HL-60 (cell line): ENCODE results near the gene FUT2.

Experiments used
- DNase-seq, 2 experiments: peaks; one replicate each; pipeline ENCODE4 v3.0.0-alpha.2; 2010 to 2020; ENCODE audit warnings: low read depth in 1 of 2, low spot score in 1 of 2
- H3K27ac ChIP-seq: fragments of 250-450 bp; sonication (Bioruptor Pico); replicated peaks from 2 replicates; pipeline ENCODE4 v1.5.1; 2020; ENCODE audit warnings: mild to moderate bottlenecking, moderate library complexity
- H3K27me3 ChIP-seq: fragments of 250-450 bp; sonication (Bioruptor Pico); 2 replicates; pipeline ENCODE4 v1.5.1; 2021; ENCODE audit warnings: mild to moderate bottlenecking, moderate library complexity; ENCODE audit not compliant: insufficient read depth, poor library complexity, severe bottlenecking
- H3K4me3 ChIP-seq: replicated peaks from 2 replicates; pipeline ENCODE4 v1.5.1; 2011; ENCODE audit warnings: mild to moderate bottlenecking, control low read depth, low read length; ENCODE audit not compliant: insufficient read depth
- CTCF ChIP-seq: IDR thresholded peaks from one replicate; pipeline ENCODE4 v1.5.1; 2011; ENCODE audit warnings: low read length, control low read depth, inconsistent platforms; ENCODE audit not compliant: insufficient read depth
- GABPA ChIP-seq: IDR thresholded peaks from 2 replicates; pipeline ENCODE4 v1.6.1; 2012; ENCODE audit warnings: low read depth
- POLR2AphosphoS5 ChIP-seq: IDR thresholded peaks from 2 replicates; pipeline ENCODE4 v1.6.1; 2012; ENCODE audit warnings: low read depth
- REST ChIP-seq: IDR thresholded peaks from 2 replicates; pipeline ENCODE4 v1.6.1; 2012; ENCODE audit warnings: low read depth; ENCODE audit not compliant: insufficient replicate concordance
- SPI1 ChIP-seq: IDR thresholded peaks from 2 replicates; pipeline ENCODE4 v1.6.1; 2012; ENCODE audit warnings: low read depth, mild to moderate bottlenecking, borderline replicate concordance

The FUT2 gene

GRCh38 chr19:48671446-48671995 lies 24.2 kb upstream of the FUT2 start:
- no peaks in the 10 kb centered on the region for H3K27me3 ChIP-seq
- H3K27ac ChIP-seq, result no peak overlapping the region
- H3K4me3 ChIP-seq, result no peak overlapping the region
- no peak for DNase-seq
- TF ChIP-seq REST (no peak), SPI1 (no peak), POLR2AphosphoS5 (no peak), CTCF (no peak), GABPA (no peak)

- Histone ChIP-seq H3K4me3 (no peak within 1 kb of the TSS), H3K27me3 (no peaks in the 10 kb centered on the region), H3K27ac (no peak within 1 kb of the TSS)
- DNase-seq, result no peak
- TF ChIP-seq SPI1 (no peak), REST (no peak), POLR2AphosphoS5 (no peak), GABPA (no peak), CTCF (no peak)
These were observed 22.8 kb upstream of the FUT2 start, which contains the start of gene NTN5 for GRCh38 chr19:48672994-48673393. NTN5 (minus strand) TSS chr19:48673017; CDS start chr19:48670986, 2,031 bp downstream.

GRCh38 chr19:48673436-48674100 lies 22.2 kb upstream of the FUT2 start:
- no peak for TF ChIP-seq SPI1
- no peak for TF ChIP-seq REST
- TF ChIP-seq GABPA, result no peak
- TF ChIP-seq POLR2AphosphoS5, result no peak
- TF ChIP-seq CTCF, result no peak
- Histone ChIP-seq H3K4me3 (no peak overlapping the region), H3K27ac (no peak overlapping the region), H3K27me3 (no peaks in the 10 kb centered on the region)
- DNase-seq, result no peak
